Dedifferentiated amniotic fluid mesenchymal stem cell (primary cell): ENCODE measurements around the gene GHRHR.

Experiments
- DNase-seq: peaks from one replicate; pipeline ENCODE4 v3.0.0-alpha.2; 2016; ENCODE audit errors: extremely low spot score

GHRHR gene

GRCh38 chr7:30968294-30968693 lies 4.5 kb downstream of the GHRHR start:
- DNase-seq, result no peak

- DNase-seq, result no peak
Measured at GRCh38 chr7:30968747-30969603, 5.2 kb downstream of the GHRHR start.

- DNase-seq, result no peak
Measured at GRCh38 chr7:30969604-30969970, 5.8 kb downstream of the GHRHR start.

- no peak for DNase-seq
Measured at GRCh38 chr7:30970074-30970473, 6.3 kb downstream of the GHRHR start.

- DNase-seq, result no peak
Measured at GRCh38 chr7:30970594-30971094, 6.9 kb downstream of the GHRHR start.

GRCh38 chr7:30971440-30971839 lies 7.7 kb downstream of the GHRHR start:
- DNase-seq, result no peak

GRCh38 chr7:30971840-30972563 lies 8.2 kb downstream of the GHRHR start:
- no peak for DNase-seq

- DNase-seq, result no peak
Measured at GRCh38 chr7:30973292-30973691, 9.5 kb downstream of the GHRHR start.

- no peak for DNase-seq
Measured at GRCh38 chr7:30973791-30974604, 10.2 kb downstream of the GHRHR start.

GRCh38 chr7:30974605-30975255 lies 11.0 kb downstream of the GHRHR start:
- peak; percentile 22 for DNase-seq

GRCh38 chr7:30975256-30975899 lies 11.6 kb downstream of the GHRHR start:
- DNase-seq, result no peak

- DNase-seq, result no peak
Measured at GRCh38 chr7:30976381-30976780, 12.6 kb downstream of the GHRHR start.

- no peak for DNase-seq
Measured at GRCh38 chr7:30977222-30977621, 13.5 kb downstream of the GHRHR start.

- no peak for DNase-seq
Measured at GRCh38 chr7:30977896-30978564, 14.3 kb downstream of the GHRHR start.

- no peak for DNase-seq
Measured at GRCh38 chr7:30979027-30979426, 15.3 kb downstream of the GHRHR start.

- no peak for DNase-seq
Measured at GRCh38 chr7:30980194-30980593, 16.4 kb downstream of the GHRHR start.

GRCh38 chr7:30980751-30981150 lies 17.0 kb downstream of the GHRHR start:
- DNase-seq, result no peak

- peak; percentile 65 for DNase-seq
Measured at GRCh38 chr7:30983042-30983913, 19.5 kb downstream of the GHRHR start.

GRCh38 chr7:30983914-30984247 lies 20.1 kb downstream of the GHRHR start:
- no peak for DNase-seq
